GM21526 (cell line): Measurements from ENCODE around the gene GMCL1.
"Not testable (repeated sequence)": the region's sequence is repeated elsewhere in the genome, so short reads cannot be mapped to it uniquely, and the experiment has no call there.

Source experiments
- ATAC-seq: cut with Tn5 transposase; IDR thresholded peaks from one replicate; pipeline ENCODE4 v1.9.1; 2021; ENCODE audit warnings: moderate library complexity; ENCODE audit not compliant: unreplicated experiment, low FRiP score

Gene GMCL1

DNA sequence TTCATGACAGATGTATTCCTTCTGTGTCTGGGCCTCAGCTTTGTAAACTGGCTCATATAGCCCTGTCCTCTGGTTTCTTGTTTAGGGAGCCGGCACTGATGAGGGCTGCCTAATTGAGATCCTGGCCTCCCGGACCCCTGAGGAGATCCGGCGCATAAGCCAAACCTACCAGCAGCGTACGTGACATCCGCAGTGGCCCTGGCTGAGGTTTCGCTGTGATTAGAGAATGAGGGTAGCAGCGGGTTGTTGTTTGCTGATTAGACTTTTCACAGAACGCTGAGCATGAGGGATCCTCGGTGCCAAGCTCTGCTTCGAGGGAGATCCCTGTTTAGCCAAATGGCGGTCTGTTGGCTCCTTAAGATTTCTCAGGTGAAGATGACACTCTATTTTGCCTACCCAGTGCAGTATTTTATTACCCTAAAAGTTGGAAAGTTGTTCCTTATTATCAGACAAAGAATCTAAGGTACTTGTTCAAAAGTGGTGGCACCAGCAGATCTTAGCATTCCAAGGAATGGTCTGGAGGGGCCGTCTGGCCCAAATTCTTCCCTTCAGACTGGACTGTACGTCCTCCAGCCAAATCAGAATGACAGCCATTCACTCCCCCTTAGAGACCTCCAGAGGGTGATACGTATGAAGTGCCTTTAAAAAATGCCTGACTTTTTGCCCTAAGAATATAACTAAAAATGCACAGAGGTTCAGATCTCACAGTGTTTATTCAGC lies 21.5 kb upstream of the GMCL1 start:
- no peak for ATAC-seq

DNA sequence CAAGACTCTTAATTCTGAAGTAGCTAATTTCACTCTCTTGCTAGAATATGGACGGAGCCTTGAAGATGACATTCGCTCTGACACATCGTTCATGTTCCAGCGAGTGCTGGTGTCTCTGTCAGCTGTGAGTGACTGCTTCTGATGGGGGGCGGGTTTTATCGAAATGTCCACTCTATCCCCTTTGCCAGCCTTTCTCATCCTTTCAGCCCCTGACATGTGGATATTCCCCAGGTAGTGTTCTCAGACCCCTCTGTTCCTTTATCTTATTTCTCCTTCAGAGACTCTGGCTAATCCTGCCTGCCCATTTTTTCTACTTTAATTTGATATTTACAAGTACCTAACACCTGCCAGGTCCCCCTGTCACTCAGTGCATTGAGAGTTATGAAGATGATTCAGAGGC lies 18.9 kb upstream of the GMCL1 start:
- no peak for ATAC-seq

DNA sequence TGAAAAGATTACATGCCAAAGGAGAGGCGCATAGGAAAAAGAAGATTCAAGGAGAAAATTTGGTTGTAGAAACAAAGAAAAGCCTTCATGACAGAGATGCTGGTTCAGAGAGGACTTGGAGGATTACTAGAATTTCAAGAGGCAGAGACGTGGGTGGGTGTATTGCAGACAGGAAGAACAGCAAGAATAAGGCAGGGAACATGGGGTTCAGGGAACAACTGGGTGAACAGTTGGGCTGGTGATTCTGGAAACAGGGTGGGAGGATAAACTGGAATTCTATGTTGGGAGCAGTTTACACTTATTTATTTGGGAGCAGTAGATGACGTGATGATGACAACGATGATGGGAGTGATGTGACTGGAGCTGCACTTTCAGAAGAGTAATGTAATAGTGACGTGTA lies 18.4 kb upstream of the GMCL1 start:
- no peak for ATAC-seq

DNA sequence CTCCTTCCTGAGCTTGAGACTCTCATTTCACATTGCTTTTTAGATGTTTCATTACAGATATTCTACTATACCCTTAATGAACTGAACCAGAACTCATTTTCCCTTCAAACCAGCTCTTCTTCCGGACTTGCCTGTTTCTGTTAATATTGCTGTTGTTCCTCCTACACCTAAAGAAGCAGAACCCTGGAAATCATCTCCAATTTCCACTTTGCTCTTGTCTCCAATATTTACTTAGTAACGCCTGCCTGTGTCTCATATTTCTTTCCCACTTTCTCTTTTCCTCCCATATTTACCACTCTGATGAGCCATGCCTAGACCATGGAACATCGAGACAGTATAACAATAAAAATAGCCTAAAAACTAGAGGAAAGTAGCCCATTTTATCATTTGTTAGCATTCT lies 17.9 kb upstream of the GMCL1 start:
- no peak for ATAC-seq

DNA sequence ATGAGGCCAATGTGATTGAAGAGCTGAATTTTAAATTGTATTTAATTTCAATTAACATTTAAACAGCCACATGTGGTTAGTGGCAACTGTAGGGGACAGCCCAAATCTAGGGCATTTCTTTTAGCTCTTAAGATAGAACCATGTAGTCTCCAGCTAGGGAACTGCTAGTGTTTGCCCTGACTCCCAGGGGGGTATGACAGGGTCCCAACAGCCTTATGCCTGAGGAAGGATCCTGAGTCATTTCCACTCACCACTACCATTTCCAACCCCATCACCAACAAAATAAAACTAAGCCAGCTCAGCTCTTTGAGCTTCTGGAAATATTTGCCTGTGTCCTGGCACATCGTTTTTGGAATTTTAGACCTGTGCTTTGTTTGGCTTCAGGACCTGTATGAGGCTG lies 13.7 kb upstream of the GMCL1 start:
- ATAC-seq, result no peak

DNA sequence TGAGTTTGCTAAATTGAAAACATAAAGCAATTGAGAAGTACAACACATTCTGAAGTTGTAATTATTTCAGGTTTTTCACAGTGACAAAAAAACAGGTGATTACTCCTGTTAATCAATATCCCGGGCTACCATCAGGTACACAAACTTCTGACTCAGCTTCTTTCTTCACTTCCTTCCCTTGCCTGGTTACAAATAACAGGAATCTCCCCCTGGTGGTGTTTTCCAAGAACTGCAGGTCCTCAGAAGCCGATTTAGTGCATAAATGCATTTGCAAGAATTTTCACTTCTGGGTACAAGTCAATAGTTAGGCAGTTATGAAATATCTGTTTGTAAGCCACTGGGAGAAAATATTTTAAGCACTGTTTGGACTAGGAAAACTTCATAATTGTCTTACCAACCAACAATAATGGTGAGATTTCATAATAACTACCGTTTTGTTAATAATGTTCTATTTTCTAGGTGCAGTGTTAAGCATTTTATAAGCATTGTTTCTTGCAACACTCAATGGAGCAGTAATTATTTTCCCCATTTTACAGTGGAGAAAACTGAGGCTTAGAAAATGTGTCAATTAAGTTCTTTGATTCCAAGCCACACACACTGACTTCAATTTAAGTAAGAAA lies 12.4 kb upstream of the GMCL1 start:
- ATAC-seq, result no peak

DNA sequence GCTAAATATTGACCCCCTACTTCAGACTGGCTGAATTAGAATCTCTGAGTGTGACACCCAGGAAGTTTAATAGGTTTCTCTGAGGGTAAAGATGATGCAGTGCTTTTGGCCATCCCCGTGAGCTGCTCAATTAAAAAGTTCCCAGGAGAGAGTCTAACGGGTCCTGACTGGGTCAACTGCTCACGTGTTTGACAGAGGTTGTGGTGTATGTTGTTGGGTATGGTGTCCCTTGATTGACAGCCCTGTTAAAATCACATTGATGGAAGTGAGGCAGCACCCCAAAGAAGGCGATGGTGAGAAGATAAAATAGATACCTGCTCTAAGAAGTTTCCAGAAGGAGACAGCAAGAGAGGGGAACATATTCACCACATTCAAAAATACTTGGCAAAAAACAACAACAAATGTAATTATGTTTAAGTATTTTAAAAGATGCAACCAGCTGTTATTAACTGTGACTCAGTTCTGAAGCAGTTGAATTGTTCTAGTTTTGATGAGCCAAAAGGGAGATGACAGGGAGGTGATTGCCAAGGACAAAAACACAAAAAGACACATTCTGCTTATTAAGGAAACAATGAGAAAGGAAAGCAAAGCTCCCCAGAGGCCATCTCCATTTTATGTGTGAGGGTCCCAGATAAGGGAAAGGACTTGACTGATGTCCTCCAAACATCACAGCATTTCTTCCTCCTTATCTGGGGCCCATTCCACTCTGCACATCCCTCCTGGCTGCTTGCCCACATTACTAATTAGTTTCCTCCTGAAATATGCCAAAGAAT lies 11.5 kb upstream of the GMCL1 start:
- no peak for ATAC-seq

DNA sequence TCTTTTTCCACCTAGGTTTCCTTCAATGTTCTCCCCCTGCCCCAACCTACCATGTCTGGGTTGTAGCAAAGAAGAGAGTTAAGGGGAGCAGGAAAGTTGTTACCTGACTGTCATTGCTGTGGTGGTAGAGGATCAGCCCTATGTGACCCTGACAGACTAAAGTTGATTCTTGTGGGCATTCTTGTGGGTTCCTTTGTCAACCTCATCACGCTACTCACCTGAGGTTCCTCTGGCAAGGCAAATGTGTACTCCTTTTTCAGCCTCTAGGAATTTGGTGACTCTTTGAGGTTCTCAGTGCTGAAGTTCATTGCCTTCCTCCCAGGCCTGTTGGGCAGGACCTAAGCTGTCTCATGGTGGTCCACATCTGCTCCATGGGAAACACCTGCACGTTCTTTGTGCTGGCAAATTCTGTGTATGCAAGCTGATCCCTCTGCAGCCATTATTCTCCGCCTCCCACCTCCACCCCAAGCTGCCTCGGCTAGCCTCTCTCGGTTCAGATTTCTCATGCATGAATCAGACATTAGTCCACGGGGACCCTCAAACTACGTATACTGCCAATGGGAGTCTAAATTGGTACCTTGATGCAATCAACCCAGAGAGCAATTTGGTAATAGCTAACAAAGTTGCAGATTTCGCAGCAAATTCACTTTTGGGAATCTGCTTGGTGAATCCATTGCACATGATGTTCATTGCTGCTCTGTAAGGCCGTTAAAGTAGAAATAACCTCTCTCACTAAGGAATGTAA lies 1.5 kb upstream of the GMCL1 start:
- ATAC-seq, result no peak

DNA sequence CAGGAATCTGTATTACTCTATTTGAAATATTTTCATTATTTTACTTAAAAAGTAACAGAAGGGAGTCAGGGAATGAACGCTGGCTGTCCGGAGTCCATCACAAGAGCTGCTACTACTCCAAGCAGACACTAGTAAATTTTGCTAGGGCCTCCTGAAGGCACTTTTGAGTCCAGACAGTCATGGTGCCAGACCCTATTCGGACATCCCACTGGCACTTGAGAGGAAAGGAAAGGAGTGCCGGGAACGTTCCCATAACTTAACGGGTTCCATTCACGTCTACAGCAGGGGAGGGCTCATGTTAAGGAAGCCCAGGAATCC lies 563 bp upstream of the GMCL1 start:
- ATAC-seq, result no peak

DNA sequence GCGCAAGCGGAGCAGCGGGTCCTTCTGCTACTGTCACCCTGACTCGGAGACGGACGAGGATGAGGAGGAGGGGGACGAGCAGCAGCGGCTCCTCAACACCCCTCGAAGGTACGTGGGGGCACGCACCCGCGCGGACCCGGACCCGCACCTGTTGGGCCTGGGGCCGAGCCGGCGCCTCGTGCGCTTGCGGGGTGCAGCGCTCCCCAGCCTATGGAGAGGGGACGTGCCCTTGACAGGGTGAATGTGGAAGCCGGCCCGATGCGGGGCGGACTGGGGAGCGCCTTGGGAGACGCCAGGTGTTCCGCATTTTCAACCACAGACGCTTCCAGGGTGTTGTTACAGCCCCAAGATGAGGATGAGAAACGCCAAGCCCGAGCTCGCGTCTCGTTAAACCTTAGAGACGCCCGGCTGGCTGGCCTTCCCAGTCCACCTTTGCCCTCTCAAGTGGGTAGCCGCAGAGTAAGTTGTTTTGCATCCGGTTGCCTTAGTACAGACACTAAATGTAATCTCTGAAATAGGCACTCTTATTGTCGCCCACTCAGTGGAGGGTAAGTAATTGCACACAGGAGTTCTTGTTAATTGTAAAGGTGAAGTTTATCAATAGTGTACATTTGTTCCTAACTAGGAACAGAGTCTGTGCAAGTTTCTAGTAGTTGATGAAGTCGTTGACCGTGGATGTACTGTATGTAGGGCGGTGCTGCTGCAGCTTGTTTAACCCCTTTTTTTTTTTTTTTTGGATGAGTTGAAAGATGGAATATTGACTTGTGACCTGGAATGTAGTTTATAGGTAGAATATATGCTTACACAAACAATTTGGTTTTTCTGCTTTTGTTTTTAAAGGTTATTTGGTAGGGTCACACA lies 815 bp downstream of the GMCL1 start:
- ATAC-seq, result peak; percentile 18

DNA sequence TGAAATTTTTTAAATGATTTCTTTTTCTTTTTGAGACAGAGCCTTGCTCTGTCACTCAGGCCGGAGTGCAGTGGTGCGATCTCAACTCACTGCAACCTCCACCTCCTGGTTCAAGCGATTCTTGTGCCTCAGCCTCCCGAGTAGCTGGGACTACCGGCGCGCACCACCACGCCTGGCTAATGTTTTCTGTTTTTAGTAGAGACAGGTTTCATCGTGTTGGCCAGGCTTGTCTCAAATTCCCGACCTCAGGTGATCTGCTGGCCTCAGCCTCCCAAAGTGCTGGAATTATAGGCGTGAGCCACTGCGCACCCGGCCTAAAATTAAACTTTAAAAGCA lies 1.4 kb downstream of the GMCL1 start:
- ATAC-seq, result not testable (repeated sequence)

DNA sequence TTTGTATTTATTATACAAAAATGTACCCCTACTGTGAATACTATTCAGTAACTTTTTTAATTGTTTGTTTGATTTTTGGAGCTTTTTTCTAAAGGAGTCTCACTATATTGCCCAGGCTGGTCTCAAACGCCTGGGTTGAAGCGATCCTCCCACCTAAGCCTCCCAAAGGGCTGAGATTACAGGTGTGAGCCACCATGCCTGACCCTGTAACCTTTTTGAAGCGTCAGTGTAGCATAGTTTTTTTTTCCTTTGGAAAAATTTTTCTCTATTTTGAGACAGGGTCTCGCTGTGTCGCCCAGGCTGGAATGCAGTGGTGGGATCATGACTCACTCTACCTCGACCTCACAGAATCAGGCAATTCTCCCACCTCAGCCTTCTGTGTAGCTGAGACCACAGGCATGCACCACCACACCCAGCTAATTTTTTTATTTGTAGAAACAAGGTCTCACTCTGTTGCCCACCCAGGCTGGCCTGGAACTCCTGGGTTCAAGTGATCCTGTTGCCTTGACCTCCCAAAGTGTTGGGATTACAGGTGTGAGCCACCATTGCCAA lies 2.0 kb downstream of the GMCL1 start:
- no peak for ATAC-seq

DNA sequence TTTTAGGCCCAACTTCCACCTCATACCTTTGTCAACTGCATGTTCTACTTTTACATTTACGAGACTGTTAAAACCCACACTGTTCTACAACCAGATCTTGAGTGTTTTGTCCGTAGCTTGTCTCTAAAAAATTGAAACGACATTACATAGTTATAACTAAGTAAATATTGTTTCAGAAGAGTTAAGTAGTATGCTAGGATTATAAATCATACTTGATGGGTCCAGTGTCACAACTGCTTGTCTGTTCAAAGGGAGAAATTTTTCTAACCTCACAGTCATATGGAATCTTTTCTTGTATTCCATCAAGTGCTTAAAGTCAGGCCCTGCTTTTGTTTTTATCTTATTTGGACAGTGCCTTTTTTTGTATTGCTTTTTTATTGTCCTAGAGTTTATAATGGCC lies 4.3 kb downstream of the GMCL1 start:
- no peak for ATAC-seq

DNA sequence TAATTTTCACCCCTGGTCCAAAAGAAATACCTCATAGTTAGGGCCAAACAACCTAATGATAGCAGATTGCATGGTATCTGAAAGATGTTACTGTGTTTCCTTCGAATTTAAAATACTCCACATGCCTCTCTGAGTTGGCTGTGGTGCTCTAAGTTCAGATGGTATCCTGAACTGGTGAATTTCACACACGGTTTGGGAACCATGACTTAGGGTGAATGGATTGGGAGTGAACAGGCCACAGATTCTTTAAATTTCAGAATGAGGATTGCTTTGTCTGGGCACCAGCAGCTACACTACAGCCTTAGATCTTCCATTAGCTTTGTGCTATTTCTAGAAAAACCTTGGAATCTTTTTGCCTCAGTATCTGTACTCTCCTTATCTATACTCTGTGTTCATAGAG lies 6.2 kb downstream of the GMCL1 start:
- no peak for ATAC-seq

DNA sequence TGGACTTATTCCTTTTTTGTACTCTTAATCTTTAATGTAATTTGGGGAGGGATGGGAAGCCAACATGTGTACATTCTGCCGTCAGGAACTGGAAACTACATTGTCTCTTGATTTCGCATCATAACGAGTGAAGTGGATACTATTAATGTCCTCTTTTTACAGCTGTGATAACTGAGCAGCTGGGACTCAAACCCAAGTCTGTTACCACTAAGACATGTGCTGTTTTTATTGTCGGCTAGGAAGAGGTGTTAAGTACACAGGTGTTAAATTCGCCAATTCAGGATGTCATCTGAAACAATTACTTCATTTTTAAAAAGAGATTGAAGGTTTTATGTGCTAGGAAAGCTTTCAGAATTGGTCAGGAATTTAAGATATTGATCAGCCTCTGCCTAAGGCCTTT lies 6.9 kb downstream of the GMCL1 start:
- no peak for ATAC-seq

DNA sequence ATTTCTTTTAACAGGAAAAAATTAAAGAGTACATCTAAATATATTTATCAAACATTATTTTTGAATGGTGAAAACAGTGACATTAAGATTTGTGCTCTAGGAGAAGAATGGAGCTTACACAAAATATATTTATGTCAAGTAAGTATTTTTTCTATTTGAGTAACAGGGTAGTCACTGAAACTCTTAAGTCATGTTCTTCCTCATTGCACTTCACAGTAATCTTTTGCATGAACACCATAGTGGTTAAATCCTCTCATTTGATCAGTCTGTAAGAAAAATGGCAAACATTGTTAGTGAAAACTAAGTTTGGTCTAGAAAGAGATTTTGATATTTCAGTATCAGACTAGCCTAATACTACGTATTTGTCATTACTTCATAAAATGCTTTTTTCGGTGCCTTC lies 8.1 kb downstream of the GMCL1 start:
- ATAC-seq, result no peak

DNA sequence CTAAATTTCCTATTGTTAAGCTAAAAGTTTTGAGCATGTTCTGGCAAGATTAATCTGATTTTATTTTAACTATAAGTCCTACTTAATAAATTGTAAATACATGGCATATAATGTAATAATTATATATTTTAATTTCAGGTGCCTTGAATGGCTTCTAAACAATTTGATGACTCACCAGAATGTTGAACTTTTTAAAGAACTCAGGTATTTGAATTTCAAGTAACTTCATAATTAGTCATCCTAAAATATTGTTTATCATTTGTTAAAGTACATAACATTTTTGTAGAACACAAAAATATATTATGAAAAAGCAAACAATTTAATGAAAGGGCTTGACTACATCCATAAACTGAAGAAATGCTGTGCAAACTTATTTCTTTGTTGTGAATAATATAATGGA lies 14.5 kb downstream of the GMCL1 start:
- no peak for ATAC-seq

DNA sequence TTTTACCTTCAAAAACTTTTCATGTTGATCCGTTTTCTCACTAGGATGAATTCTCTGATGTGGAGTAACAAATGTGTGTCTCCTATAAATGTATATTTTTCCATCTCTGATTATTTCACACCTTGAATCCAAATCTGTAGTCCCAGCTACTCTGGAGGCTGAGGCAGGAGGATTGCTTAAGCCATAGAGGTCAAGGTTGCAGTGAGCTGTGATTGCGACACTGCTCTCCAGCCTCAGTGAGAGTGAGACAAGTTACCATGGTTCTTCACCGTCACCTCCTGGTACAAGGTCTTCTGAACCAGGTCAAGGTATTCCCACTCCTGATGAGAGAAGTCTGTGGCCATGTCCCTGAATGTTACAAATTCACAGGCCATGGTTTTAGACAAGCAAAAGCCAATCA lies 15.1 kb downstream of the GMCL1 start:
- ATAC-seq, result no peak

DNA sequence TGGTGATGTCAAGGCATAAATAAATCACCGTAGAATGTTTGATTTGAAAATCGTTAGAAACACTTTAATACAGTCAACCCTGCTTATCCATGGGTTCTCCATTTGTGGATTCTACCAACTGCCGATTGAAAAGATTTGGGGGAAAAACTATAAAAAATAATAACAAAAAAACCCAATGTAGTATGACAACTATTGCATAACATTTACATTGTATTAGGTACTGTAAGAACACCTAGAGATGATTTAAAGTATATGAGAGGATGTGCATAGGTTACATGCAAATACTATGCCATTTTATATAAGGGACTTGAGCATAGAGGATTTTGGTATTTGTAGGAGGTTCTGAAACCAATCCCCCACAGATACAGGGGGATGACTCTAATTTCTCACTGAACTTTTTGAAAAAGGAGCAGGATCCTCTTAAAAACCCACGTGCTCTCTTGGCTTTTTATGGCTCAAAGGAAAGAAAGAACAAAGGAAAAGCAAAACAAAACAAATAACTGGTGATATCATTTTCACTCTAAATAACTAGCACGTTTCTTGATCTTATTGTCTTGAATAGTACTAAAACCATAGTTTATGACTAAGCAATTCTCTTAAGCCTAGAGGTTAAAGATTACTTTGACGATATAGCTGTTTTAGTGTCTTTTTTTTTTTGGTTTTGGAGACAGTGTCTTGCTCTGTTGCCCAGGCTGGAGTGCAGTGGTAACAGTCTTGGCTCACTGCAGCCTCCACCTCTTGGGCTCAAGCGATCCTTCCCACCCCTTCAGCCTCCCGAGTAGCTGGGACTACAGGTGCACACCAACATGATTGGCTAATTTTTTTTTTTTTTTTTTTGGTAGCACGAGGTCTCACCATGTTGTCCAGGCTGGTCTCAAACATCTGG lies 17.0 kb downstream of the GMCL1 start:
- ATAC-seq, result no peak
